ENCODE data around the gene HSD11B1L.

The HSD11B1L gene

GRCh38 chr19:5692723-5693194 lies 11.9 kb downstream of the HSD11B1L start:
- H3K4me3 ChIP-seq (ENCODE audit: low read depth, low read length): no peak overlapping the region
- H2AFZ ChIP-seq (ENCODE audit: insufficient read depth, low read length, poor library complexity): peak overlapping the region; percentile 3
- peak overlapping the region; percentile 99 for H3K4ac ChIP-seq (ENCODE audit: low read depth, low read length)
- WGBS (ENCODE audit: extremely low coverage, insufficient coverage, insufficient read length): no CpG with 5 or more reads among the region's 7 CpGs
- no peak overlapping the region for H3K27ac ChIP-seq (ENCODE audit: low read depth, low read length)
- no peak overlapping the region for H3K9ac ChIP-seq (ENCODE audit: low read length)
- no peak overlapping the region for H3K18ac ChIP-seq (ENCODE audit: low read length)
- H2BK12ac ChIP-seq (ENCODE audit: low read length): no peak overlapping the region
- no peaks in the 10 kb centered on the region for H3K27me3 ChIP-seq (ENCODE audit: insufficient read depth, low read length)
- no peak overlapping the region for H4K91ac ChIP-seq (ENCODE audit: low read depth, low read length)
- no peak overlapping the region for H2AK5ac ChIP-seq (ENCODE audit: low read length)
- H3K23ac ChIP-seq (ENCODE audit: low read length): no peak overlapping the region
- no peak for DNase-seq
- H3K14ac ChIP-seq (ENCODE audit: low read length): no peak overlapping the region
- peaks cover 61 to 62% of the 10 kb centered on the region in 2 experiments for H3K36me3 ChIP-seq (ENCODE audit: control insufficient read depth in 1 of 2, insufficient read depth in 2 of 2, low read length in 2 of 2)
- H3K9me3 ChIP-seq (ENCODE audit: insufficient read depth, low read depth, low read length): no peaks in the 10 kb centered on the region
- peaks cover 6 to 8% of the 10 kb centered on the region in 2 experiments for H3K4me1 ChIP-seq (ENCODE audit: control insufficient read depth in 1 of 2, insufficient read depth in 2 of 2, low read length in 2 of 2)
- H3K79me2 ChIP-seq (ENCODE audit: control insufficient read depth, insufficient read depth, low read length, poor library complexity): peaks cover 31% of the 10 kb centered on the region
- no peak overlapping the region for H2BK120ac ChIP-seq (ENCODE audit: insufficient read depth, low read length, poor library complexity)
- H4K8ac ChIP-seq (ENCODE audit: low read depth, low read length): no peak overlapping the region
- H4K12ac ChIP-seq (ENCODE audit: low read depth, low read length): peak overlapping the region; percentile 26
- peaks cover 7% of the 10 kb centered on the region for H3K79me1 ChIP-seq (ENCODE audit: low read length)
- H2BK5ac ChIP-seq (ENCODE audit: low read depth, low read length, poor library complexity): no peak overlapping the region
- H3K4me2 ChIP-seq (ENCODE audit: low read length): no peak overlapping the region

- Histone ChIP-seq H3K4ac (ENCODE audit: low read depth, low read length) (peak overlapping the region; percentile 99), H3K9me3 (ENCODE audit: insufficient read depth, low read depth, low read length) (no peaks in the 10 kb centered on the region), H3K36me3 (ENCODE audit: control insufficient read depth in 1 of 2, insufficient read depth in 2 of 2, low read length in 2 of 2) (peaks cover 66 to 68% of the 10 kb centered on the region in 2 experiments), H3K79me1 (ENCODE audit: low read length) (peaks cover 7% of the 10 kb centered on the region), H2AFZ (ENCODE audit: insufficient read depth, low read length, poor library complexity) (peak overlapping the region; percentile 3), H2BK12ac (ENCODE audit: low read length) (no peak overlapping the region), H3K23ac (ENCODE audit: low read length) (no peak overlapping the region), H3K14ac (ENCODE audit: low read length) (no peak overlapping the region), H3K4me2 (ENCODE audit: low read length) (no peak overlapping the region), H3K4me3 (ENCODE audit: low read depth, low read length) (no peak overlapping the region), H3K4me1 (ENCODE audit: control insufficient read depth in 1 of 2, insufficient read depth in 2 of 2, low read length in 2 of 2) (peaks cover 6 to 8% of the 10 kb centered on the region in 2 experiments), H4K91ac (ENCODE audit: low read depth, low read length) (no peak overlapping the region), H3K27ac (ENCODE audit: low read depth, low read length) (no peak overlapping the region), H2BK120ac (ENCODE audit: insufficient read depth, low read length, poor library complexity) (no peak overlapping the region), H3K18ac (ENCODE audit: low read length) (no peak overlapping the region), H3K9ac (ENCODE audit: low read length) (no peak overlapping the region), H3K27me3 (ENCODE audit: insufficient read depth, low read length) (no peaks in the 10 kb centered on the region), H4K8ac (ENCODE audit: low read depth, low read length) (no peak overlapping the region), H2AK5ac (ENCODE audit: low read length) (no peak overlapping the region), H4K12ac (ENCODE audit: low read depth, low read length) (no peak overlapping the region), H2BK5ac (ENCODE audit: low read depth, low read length, poor library complexity) (no peak overlapping the region), H3K79me2 (ENCODE audit: control insufficient read depth, insufficient read depth, low read length, poor library complexity) (peaks cover 31% of the 10 kb centered on the region)
- peak; percentile 48 to 60 for DNase-seq
- WGBS (ENCODE audit: extremely low coverage, insufficient coverage, insufficient read length): no CpG with 5 or more reads among the region's 39 CpGs
Measured at GRCh38 chr19:5693195-5694166, 12.7 kb downstream of the HSD11B1L start.

GRCh38 chr19:5694167-5694955 lies 13.5 kb downstream of the HSD11B1L start:
- no peak overlapping the region for H3K4me3 ChIP-seq (ENCODE audit: low read depth, low read length)
- H2BK12ac ChIP-seq (ENCODE audit: low read length): no peak overlapping the region
- peak overlapping the region; percentile 31 for H3K4ac ChIP-seq (ENCODE audit: low read depth, low read length)
- peaks cover 6 to 8% of the 10 kb centered on the region in 2 experiments for H3K4me1 ChIP-seq (ENCODE audit: control insufficient read depth in 1 of 2, insufficient read depth in 2 of 2, low read length in 2 of 2)
- peaks cover 75 to 76% of the 10 kb centered on the region in 2 experiments for H3K36me3 ChIP-seq (ENCODE audit: control insufficient read depth in 1 of 2, insufficient read depth in 2 of 2, low read length in 2 of 2)
- H3K27me3 ChIP-seq (ENCODE audit: insufficient read depth, low read length): no peaks in the 10 kb centered on the region
- H2AK5ac ChIP-seq (ENCODE audit: low read length): no peak overlapping the region
- no peak overlapping the region for H2AFZ ChIP-seq (ENCODE audit: insufficient read depth, low read length, poor library complexity)
- H3K9me3 ChIP-seq (ENCODE audit: insufficient read depth, low read depth, low read length): no peaks in the 10 kb centered on the region
- H4K12ac ChIP-seq (ENCODE audit: low read depth, low read length): no peak overlapping the region
- no CpG with 5 or more reads among the region's 45 CpGs for whole genome bisulfite sequencing (ENCODE audit: extremely low coverage, insufficient coverage, insufficient read length)
- no peak for DNase-seq
- no peak overlapping the region for H3K23ac ChIP-seq (ENCODE audit: low read length)
- H3K14ac ChIP-seq (ENCODE audit: low read length): no peak overlapping the region
- H3K9ac ChIP-seq (ENCODE audit: low read length): no peak overlapping the region
- H2BK120ac ChIP-seq (ENCODE audit: insufficient read depth, low read length, poor library complexity): no peak overlapping the region
- no peak overlapping the region for H3K4me2 ChIP-seq (ENCODE audit: low read length)
- H3K79me1 ChIP-seq (ENCODE audit: low read length): peaks cover 7% of the 10 kb centered on the region
- peaks cover 31% of the 10 kb centered on the region for H3K79me2 ChIP-seq (ENCODE audit: control insufficient read depth, insufficient read depth, low read length, poor library complexity)
- H2BK5ac ChIP-seq (ENCODE audit: low read depth, low read length, poor library complexity): no peak overlapping the region
- H4K91ac ChIP-seq (ENCODE audit: low read depth, low read length): no peak overlapping the region
- H3K18ac ChIP-seq (ENCODE audit: low read length): no peak overlapping the region
- H4K8ac ChIP-seq (ENCODE audit: low read depth, low read length): no peak overlapping the region
- no peak overlapping the region for H3K27ac ChIP-seq (ENCODE audit: low read depth, low read length)

GRCh38 chr19:5694956-5695648 lies 14.3 kb downstream of the HSD11B1L start:
- no peaks in the 10 kb centered on the region for H3K27me3 ChIP-seq (ENCODE audit: insufficient read depth, low read length)
- no peak overlapping the region for H2AFZ ChIP-seq (ENCODE audit: insufficient read depth, low read length, poor library complexity)
- peaks cover 76 to 79% of the 10 kb centered on the region in 2 experiments for H3K36me3 ChIP-seq (ENCODE audit: control insufficient read depth in 1 of 2, insufficient read depth in 2 of 2, low read length in 2 of 2)
- H3K4ac ChIP-seq (ENCODE audit: low read depth, low read length): peak overlapping the region; percentile 8
- H2AK5ac ChIP-seq (ENCODE audit: low read length): no peak overlapping the region
- H3K4me1 ChIP-seq (ENCODE audit: control insufficient read depth in 1 of 2, insufficient read depth in 2 of 2, low read length in 2 of 2): peaks cover 4 to 8% of the 10 kb centered on the region in 2 experiments
- no peak overlapping the region for H2BK120ac ChIP-seq (ENCODE audit: insufficient read depth, low read length, poor library complexity)
- no peak overlapping the region for H4K8ac ChIP-seq (ENCODE audit: low read depth, low read length)
- no peaks in the 10 kb centered on the region for H3K9me3 ChIP-seq (ENCODE audit: insufficient read depth, low read depth, low read length)
- H3K23ac ChIP-seq (ENCODE audit: low read length): no peak overlapping the region
- no peak overlapping the region for H2BK5ac ChIP-seq (ENCODE audit: low read depth, low read length, poor library complexity)
- H3K27ac ChIP-seq (ENCODE audit: low read depth, low read length): no peak overlapping the region
- H4K12ac ChIP-seq (ENCODE audit: low read depth, low read length): no peak overlapping the region
- peaks cover 7% of the 10 kb centered on the region for H3K79me1 ChIP-seq (ENCODE audit: low read length)
- H3K79me2 ChIP-seq (ENCODE audit: control insufficient read depth, insufficient read depth, low read length, poor library complexity): peaks cover 31% of the 10 kb centered on the region
- no peak overlapping the region for H3K18ac ChIP-seq (ENCODE audit: low read length)
- no peak overlapping the region for H3K14ac ChIP-seq (ENCODE audit: low read length)
- H4K91ac ChIP-seq (ENCODE audit: low read depth, low read length): no peak overlapping the region
- H3K4me2 ChIP-seq (ENCODE audit: low read length): no peak overlapping the region
- H3K4me3 ChIP-seq (ENCODE audit: low read depth, low read length): no peak overlapping the region
- H2BK12ac ChIP-seq (ENCODE audit: low read length): no peak overlapping the region
- H3K9ac ChIP-seq (ENCODE audit: low read length): no peak overlapping the region
- DNase-seq: no peak
- no CpG with 5 or more reads among the region's 8 CpGs for WGBS (ENCODE audit: extremely low coverage, insufficient coverage, insufficient read length)
